Activated CD4-positive, alpha-beta memory T cell treated with anti-CD3 and anti-CD28 coated beads for 36 hours (primary cell): ENCODE measurements around the gene HSPB6. TPM values are rescaled to one million over a fixed set of nuclear protein-coding genes. Genes with fewer than 3 reads are reported as not detected.

Source experiments
- total RNA-seq, 2 experiments: library from RNA; stranded (reverse); gene quantifications; one replicate each; pipeline ENCODE4 v1.2.3, GENCODE V29; 2021

HSPB6 gene
- total RNA-seq, 2 experiments from 2014 or later: 0.36 to 0.53 TPM

Other genes starting within 250 kb of the HSPB6 start
- gene DMKN, start 243.4 kb downstream of the HSPB6 start, total RNA-seq: 1 to 10 TPM; 2.1 to 2.4 TPM
- under 1 TPM in 1 of 2 experiments, not detected in 1; 0.10 TPM for gene SBSN, start 228.7 kb downstream of the HSPB6 start, total RNA-seq
- gene GAPDHS, start 223.6 kb downstream of the HSPB6 start, total RNA-seq: not detected
- 10 to 100 TPM; 73.5 to 81.9 TPM for gene TMEM147, start 211.4 kb downstream of the HSPB6 start, total RNA-seq
- not detected for gene ATP4A, start 193.4 kb downstream of the HSPB6 start, total RNA-seq
- not detected for gene PMIS2, start 170.9 kb downstream of the HSPB6 start, total RNA-seq
- gene HAUS5, start 144.3 kb downstream of the HSPB6 start, total RNA-seq: 10 to 100 TPM; 36.6 to 43.1 TPM
- 10 to 100 TPM; 86.4 to 88.0 TPM for gene RBM42, start 128.0 kb downstream of the HSPB6 start, total RNA-seq
- under 1 TPM; 0.70 to 0.83 TPM for gene ETV2, start 115.3 kb downstream of the HSPB6 start, total RNA-seq
- 100 to 1,000 TPM; 444 to 453 TPM for gene COX6B1, start 108.7 kb downstream of the HSPB6 start, total RNA-seq
- gene UPK1A, start 90.5 kb downstream of the HSPB6 start, total RNA-seq: 1 to 10 TPM in 1 of 2 experiments, under 1 TPM in 1; 0.90 to 1.0 TPM
- 100 to 1,000 TPM; 226 to 228 TPM for gene ZBTB32, start 52.5 kb downstream of the HSPB6 start, total RNA-seq
- 10 to 100 TPM; 47.0 to 54.2 TPM for gene KMT2B, start 39.0 kb downstream of the HSPB6 start, total RNA-seq
- 10 to 100 TPM; 90.1 to 92.8 TPM for gene IGFLR1, start 14.6 kb downstream of the HSPB6 start, total RNA-seq
- 10 to 100 TPM; 34.6 to 37.8 TPM for gene U2AF1L4, start 11.6 kb downstream of the HSPB6 start, total RNA-seq
- 10 to 100 TPM; 46.7 to 47.9 TPM for gene PSENEN, start 11.4 kb downstream of the HSPB6 start, total RNA-seq
- 1 to 10 TPM; 7.5 TPM for gene LIN37, start 8.5 kb downstream of the HSPB6 start, total RNA-seq
- gene PROSER3, start 1.1 kb upstream of the HSPB6 start, total RNA-seq: 10 to 100 TPM; 38.4 to 40.0 TPM
- 10 to 100 TPM; 35.0 to 39.3 TPM for gene ARHGAP33, start 18.5 kb upstream of the HSPB6 start, total RNA-seq
- gene PRODH2, start 55.8 kb upstream of the HSPB6 start, total RNA-seq: not detected
- gene NPHS1, start 95.5 kb upstream of the HSPB6 start, total RNA-seq: not detected
- gene KIRREL2, start 99.9 kb upstream of the HSPB6 start, total RNA-seq: under 1 TPM; 0.78 to 0.92 TPM
- 1 to 10 TPM; 1.2 to 2.6 TPM for gene APLP1, start 111.5 kb upstream of the HSPB6 start, total RNA-seq
- 10 to 100 TPM; 66.7 to 70.9 TPM for gene NFKBID, start 143.5 kb upstream of the HSPB6 start, total RNA-seq
- 10 to 100 TPM; 50.7 to 52.9 TPM for gene HCST, start 145.5 kb upstream of the HSPB6 start, total RNA-seq
- gene TYROBP, start 151.3 kb upstream of the HSPB6 start, total RNA-seq: not detected
- gene LRFN3, start 179.3 kb upstream of the HSPB6 start, total RNA-seq: 1 to 10 TPM; 8.7 to 9.1 TPM
- 10 to 100 TPM; 15.8 to 18.9 TPM for gene SDHAF1, start 238.2 kb upstream of the HSPB6 start, total RNA-seq